ENCODE results near the gene FAM177A1. TPM values are rescaled to one million over a fixed set of nuclear protein-coding genes. Genes with fewer than 3 reads are reported as not detected.
A peak's percentile ranks its signal among the peaks of the same experiment; 100 is the strongest.

The FAM177A1 gene
- total RNA-seq (48.2 and 64.1 TPM in 2 replicates), polyA plus RNA-seq (19.9 and 22.1 TPM in 2 replicates), polyA minus RNA-seq (7.0 and 15.4 TPM in 2 replicates), Bru-seq, nascent RNA (percentile 65 among the genes with signal in this experiment), BruChase-seq, experiment 1, labeled RNA remaining after a 6-hour chase (percentile 74 among the genes with signal in this experiment), BruChase-seq, experiment 2, labeled RNA remaining after a 2-hour chase (percentile 62 among the genes with signal in this experiment)
- polyA plus RNA-seq (2011; cell fraction: cytosol; rRNA removed): 25.0 and 25.3 TPM in 2 replicates
- polyA plus RNA-seq (2011; cell fraction: nucleus; rRNA removed): 12.2 and 14.5 TPM in 2 replicates
- polyA plus RNA-seq (2012): 45.5 and 46.8 TPM in 2 replicates
- 19.0 TPM for polyA minus RNA-seq (2011; cell fraction: cytosol; rRNA and poly(A)+ RNA removed)
- polyA minus RNA-seq (2011; cell fraction: nucleus; rRNA and poly(A)+ RNA removed): 8.7 and 12.9 TPM in 2 replicates
- long read RNA-seq, transcript FAM177A1-201 (5 exons, 2,927 nt): major isoform, 64 of 151 reads
- long read RNA-seq, transcript FAM177A1-202 (6 exons, 858 nt): minor isoform, 29 of 151 reads
- long read RNA-seq, transcript FAM177A1-207 (2 exons, 540 nt): minor isoform, 16 of 151 reads
- long read RNA-seq, partial matches to known transcripts: 9 of 151 reads
- long read RNA-seq, other reads (novel, unspliced or antisense): 32 of 151 reads

- H3K79me2 ChIP-seq (ENCODE audit: control insufficient read depth, insufficient read depth, low read length): peaks cover 11% of the 10 kb centered on the region
- TF ChIP-seq FOS (IDR thresholded peaks at IDR 0.05; ENCODE audit: borderline replicate concordance, insufficient read depth, low read length): no peak
- TF ChIP-seq GATA2 (IDR thresholded peaks at IDR 0.05; ENCODE audit: insufficient read depth, insufficient read length, low read depth, low read length): no peak
- no peak for TF ChIP-seq MYC (IDR thresholded peaks at IDR 0.05; ENCODE audit: low read depth, low read length)
- TF ChIP-seq CTCF (IDR thresholded peaks at IDR 0.05; ENCODE audit: extremely low read depth in 1 of 2, insufficient read depth in 1 of 2, low read depth in 1 of 2, low read length in 2 of 2): peak in 1 of 2 donors; percentile 3
- TF ChIP-seq EZH2 (IDR thresholded peaks at IDR 0.05; ENCODE audit: borderline replicate concordance, low read depth, low read length, severe bottlenecking): no peak
- TF ChIP-seq JUN (IDR thresholded peaks at IDR 0.05; ENCODE audit: borderline replicate concordance, insufficient read depth, insufficient read length, low read depth): peak; percentile 53
- TF ChIP-seq POLR2AphosphoS5 (IDR thresholded peaks at IDR 0.05; ENCODE audit: insufficient read depth, low read depth, low read length): peak; percentile 87
- TF ChIP-seq POLR2A (IDR thresholded peaks at IDR 0.05; ENCODE audit: low read depth, low read length): peak; percentile 61
- TF ChIP-seq MAX (IDR thresholded peaks at IDR 0.05; ENCODE audit: insufficient read depth, insufficient read length): peak; percentile 53
- BruUV-seq (replicated peaks): no TSS peak
- no peaks in the 10 kb centered on the region for H3K27me3 ChIP-seq (ENCODE audit: control insufficient read depth in 2 of 2, insufficient read depth in 2 of 2, low read length in 2 of 2)
- peak within 1 kb of the TSS; percentile 69 to 91 (median 74) for H3K4me3 ChIP-seq (replicated peaks in 1 of 3; ENCODE audit: insufficient read depth in 1 of 3, low read depth in 1 of 3, low read length in 3 of 3)
- intact Hi-C loops (cut with micrococcal nuclease): loop anchor here (1.0 to 5.0 kb wide), 4 partner anchors 64 to 366 kb away; partner anchors contain the start of genes BAZ1A, PPP2R3C and SRP54
- no peaks in the 10 kb centered on the region for H4K20me1 ChIP-seq (replicated peaks; ENCODE audit: control insufficient read depth, extremely low read depth, insufficient read depth, low read length)
- H3K9me3 ChIP-seq (replicated peaks; ENCODE audit: control insufficient read depth, insufficient read depth, low read length): no peaks in the 10 kb centered on the region
- peak within 1 kb of the TSS; percentile 94 for H3K27ac ChIP-seq (ENCODE audit: insufficient read depth, low read depth, low read length)
- POLR2A ChIA-PET: interaction anchor here (0.5 to 1.4 kb wide), 9 partner anchors 18 to 395 kb away, joined by 3 to 10 read pairs (median 4); partner anchors contain the start of genes BAZ1A, NFKBIA and SRP54
- H3K4me2 ChIP-seq (ENCODE audit: insufficient read depth, low read length): peak within 1 kb of the TSS; percentile 96
- peak within 1 kb of the TSS; percentile 93 for H3K9ac ChIP-seq (replicated peaks; ENCODE audit: extremely low read depth, insufficient read depth, low read length)
- dilution Hi-C loops (cut with MboI; ENCODE audit: extremely low pct_ligation_motif_present, low sequenced_read_pairs): no loop called here
- H3K36me3 ChIP-seq (ENCODE audit: control insufficient read depth in 2 of 2, extremely low read depth in 1 of 2, insufficient read depth in 2 of 2, low read length in 2 of 2): no peaks in the 10 kb centered on the region
- DNase-seq (ENCODE audit: low read depth, low spot score) (peak; percentile 98), FAIRE-seq (peak; percentile 77)
- peak within 1 kb of the TSS; percentile 95 for H2AFZ ChIP-seq (ENCODE audit: low read depth, low read length)
- CTCF ChIA-PET: interaction anchor here (1.1 to 1.8 kb wide), 5 partner anchors 10 to 373 kb away, joined by 3 to 6 read pairs (median 4); no protein-coding TSS in a partner anchor
- no peaks in the 10 kb centered on the region for H3K9me1 ChIP-seq (replicated peaks; ENCODE audit: control insufficient read depth, extremely low read depth, insufficient read depth, low read length)
- H3K4me1 ChIP-seq (ENCODE audit: control insufficient read depth, extremely low read depth, insufficient read depth, low read length): peaks cover 21% of the 10 kb centered on the region
Measured at GRCh38 chr14:35046048-35046750, at the start of gene FAM177A1. FAM177A1 (plus strand) TSS chr14:35046272; CDS start chr14:35046464, 192 bp downstream.

All from endothelial cell of umbilical vein (primary cell).